GM21737 (cell line): Measurements from ENCODE around the gene DDX49.
"Not testable (repeated sequence)": the region's sequence is repeated elsewhere in the genome, so short reads cannot be mapped to it uniquely, and the experiment has no call there.

Experiments
- ATAC-seq: cut with Tn5 transposase; IDR thresholded peaks from one replicate; pipeline ENCODE4 v1.9.1; 2021; ENCODE audit warnings: mild to moderate bottlenecking, moderate library complexity; ENCODE audit not compliant: unreplicated experiment

DDX49 gene

GRCh38 chr19:18895824-18896341, 23.6 kb upstream of the DDX49 start, which contains the start of gene CERS1:
TSS of gene CERS1 (minus strand) at chr19:18896158. CDS start at chr19:18896072, 86 bp downstream.
- no peak for ATAC-seq

- ATAC-seq: no peak
These were observed 23.1 kb upstream of the DDX49 start for GRCh38 chr19:18896421-18896841.

- no peak for ATAC-seq
These were observed 22.2 kb upstream of the DDX49 start for GRCh38 chr19:18897094-18898029.

- no peak for ATAC-seq
These were observed 21.4 kb upstream of the DDX49 start for GRCh38 chr19:18898081-18898606.

GRCh38 chr19:18898607-18899408, 20.7 kb upstream of the DDX49 start:
- ATAC-seq: no peak

- ATAC-seq: no peak
These were observed 19.6 kb upstream of the DDX49 start for GRCh38 chr19:18899624-18900560.

- ATAC-seq: no peak
These were observed 18.6 kb upstream of the DDX49 start for GRCh38 chr19:18900700-18901481.

- no peak for ATAC-seq
These were observed 18.0 kb upstream of the DDX49 start for GRCh38 chr19:18901491-18901890.

- not testable (repeated sequence) for ATAC-seq
These were observed 17.0 kb upstream of the DDX49 start for GRCh38 chr19:18902519-18902918.

GRCh38 chr19:18903156-18904037, 16.1 kb upstream of the DDX49 start:
- ATAC-seq: no peak

- no peak for ATAC-seq
These were observed 15.0 kb upstream of the DDX49 start for GRCh38 chr19:18904334-18905057.

- ATAC-seq: no peak
These were observed 14.5 kb upstream of the DDX49 start for GRCh38 chr19:18905058-18905456.

- ATAC-seq: no peak
These were observed 13.8 kb upstream of the DDX49 start for GRCh38 chr19:18905513-18906236.

- ATAC-seq: no peak
These were observed 12.7 kb upstream of the DDX49 start for GRCh38 chr19:18906605-18907519.

GRCh38 chr19:18908917-18909619, 10.4 kb upstream of the DDX49 start:
- ATAC-seq: no peak
